Thyroid gland (tissue), 4 donors: Measurements from ENCODE around the gene FRMD8.

Experiments
- POLR2A ChIP-seq, 2 donors: fragments of 450-650 bp; IDR thresholded peaks; one replicate each; pipeline ENCODE4 v1.6.1; 2017; ENCODE audit warnings: antibody characterized with exemption in 2 of 2, mild to moderate bottlenecking in 2 of 2, moderate library complexity in 1 of 2
- TF ChIP-seq, protein P1 (sequence below), 6 experiments: fragments of 200-600 bp in 3 of 6; fragments of 450-650 bp in 3 of 6; sonication (generic) in 3 of 6; IDR thresholded peaks; one replicate each; pipeline ENCODE4 v1.5.1; 2016 to 2019; ENCODE audit warnings: antibody characterized with exemption in 6 of 6, mild to moderate bottlenecking in 2 of 6, inconsistent platforms in 1 of 6, moderate library complexity in 1 of 6

DNA sequence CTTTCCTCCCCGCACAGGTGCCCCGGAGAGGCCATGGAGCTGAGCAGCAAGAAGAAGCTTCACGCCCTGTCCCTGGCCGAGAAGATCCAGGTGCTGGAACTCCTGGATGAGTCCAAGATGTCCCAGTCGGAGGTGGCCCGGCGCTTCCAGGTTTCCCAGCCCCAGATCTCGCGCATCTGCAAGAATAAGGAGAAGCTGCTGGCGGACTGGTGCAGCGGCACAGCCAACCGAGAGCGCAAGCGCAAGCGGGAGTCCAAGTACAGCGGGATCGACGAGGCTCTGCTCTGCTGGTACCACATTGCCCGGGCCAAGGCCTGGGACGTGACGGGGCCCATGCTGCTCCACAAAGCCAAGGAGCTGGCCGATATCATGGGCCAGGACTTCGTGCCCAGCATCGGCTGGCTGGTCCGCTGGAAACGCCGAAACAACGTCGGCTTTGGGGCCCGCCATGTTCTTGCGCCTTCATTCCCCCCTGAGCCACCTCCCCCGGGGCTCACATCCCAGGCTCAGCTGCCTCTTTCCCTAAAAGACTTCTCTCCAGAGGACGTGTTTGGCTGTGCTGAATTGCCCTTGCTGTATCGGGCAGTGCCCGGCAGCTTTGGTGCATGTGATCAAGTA is 30.6 kb upstream of the FRMD8 start:
- TF ChIP-seq POLR2A (IDR thresholded peaks at IDR 0.05), result no peak
- TF ChIP-seq, protein P1, sequence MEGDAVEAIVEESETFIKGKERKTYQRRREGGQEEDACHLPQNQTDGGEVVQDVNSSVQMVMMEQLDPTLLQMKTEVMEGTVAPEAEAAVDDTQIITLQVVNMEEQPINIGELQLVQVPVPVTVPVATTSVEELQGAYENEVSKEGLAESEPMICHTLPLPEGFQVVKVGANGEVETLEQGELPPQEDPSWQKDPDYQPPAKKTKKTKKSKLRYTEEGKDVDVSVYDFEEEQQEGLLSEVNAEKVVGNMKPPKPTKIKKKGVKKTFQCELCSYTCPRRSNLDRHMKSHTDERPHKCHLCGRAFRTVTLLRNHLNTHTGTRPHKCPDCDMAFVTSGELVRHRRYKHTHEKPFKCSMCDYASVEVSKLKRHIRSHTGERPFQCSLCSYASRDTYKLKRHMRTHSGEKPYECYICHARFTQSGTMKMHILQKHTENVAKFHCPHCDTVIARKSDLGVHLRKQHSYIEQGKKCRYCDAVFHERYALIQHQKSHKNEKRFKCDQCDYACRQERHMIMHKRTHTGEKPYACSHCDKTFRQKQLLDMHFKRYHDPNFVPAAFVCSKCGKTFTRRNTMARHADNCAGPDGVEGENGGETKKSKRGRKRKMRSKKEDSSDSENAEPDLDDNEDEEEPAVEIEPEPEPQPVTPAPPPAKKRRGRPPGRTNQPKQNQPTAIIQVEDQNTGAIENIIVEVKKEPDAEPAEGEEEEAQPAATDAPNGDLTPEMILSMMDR (IDR thresholded peaks at IDR 0.05), result no peak
